SJCRH30 (cell line): ENCODE measurements around the gene MNX1. TPM values are rescaled to one million over a fixed set of nuclear protein-coding genes. Genes with fewer than 3 reads are reported as not detected.
A peak's percentile ranks its signal among the peaks of the same experiment; 100 is the strongest.

Experiments used
- DNase-seq, 2 experiments: peaks; one replicate each; pipeline ENCODE4 v3.0.0-alpha.2; 2015 to 2020
- H3K27ac ChIP-seq: fragments of 250-450 bp; sonication (Bioruptor Pico); 2 replicates; pipeline ENCODE4 v1.5.1; 2020; ENCODE audit warnings: mild to moderate bottlenecking, moderate library complexity
- H3K27me3 ChIP-seq: fragments of 250-450 bp; sonication (Bioruptor Pico); 2 replicates; pipeline ENCODE4 v1.5.1; 2020; ENCODE audit warnings: mild to moderate bottlenecking, moderate library complexity
- H3K36me3 ChIP-seq: fragments of 250-450 bp; sonication (Bioruptor Pico); 2 replicates; pipeline ENCODE4 v1.5.1; 2020; ENCODE audit warnings: mild to moderate bottlenecking, moderate library complexity
- H3K4me1 ChIP-seq: fragments of 250-450 bp; sonication (Bioruptor Pico); 2 replicates; pipeline ENCODE4 v1.5.1; 2020; ENCODE audit warnings: mild to moderate bottlenecking, moderate library complexity
- H3K4me3 ChIP-seq: fragments of 250-450 bp; sonication (Bioruptor Pico); 2 replicates; pipeline ENCODE4 v1.5.1; 2020; ENCODE audit warnings: mild to moderate bottlenecking, moderate library complexity
- H3K9me3 ChIP-seq: fragments of 250-450 bp; sonication (Bioruptor Pico); replicated peaks from 2 replicates; pipeline ENCODE4 v1.5.1; 2020; ENCODE audit warnings: mild to moderate bottlenecking, moderate library complexity
- total RNA-seq: library from RNA; depleted of rRNA; stranded (reverse); fragments of >200 nt; shearing (Covaris generic); gene quantifications from 2 replicates; pipeline ENCODE4 v1.2.3, GENCODE V29; 2014

Gene MNX1
- total RNA-seq, 1 experiment from 2014 or later: 4.4 TPM

GRCh38 chr7:157013602-157014549 lies 3.4 kb upstream of the MNX1 start:
- DNase-seq: no peak
- peaks cover 35% of the 10 kb centered on the region for H3K27me3 ChIP-seq
- no peak overlapping the region for H3K4me3 ChIP-seq
- H3K36me3 ChIP-seq: no peaks in the 10 kb centered on the region
- peaks cover 12% of the 10 kb centered on the region for H3K4me1 ChIP-seq
- no peaks in the 10 kb centered on the region for H3K9me3 ChIP-seq
- H3K27ac ChIP-seq: no peak overlapping the region

- no peak overlapping the region for H3K27ac ChIP-seq
- H3K4me1 ChIP-seq: peaks cover 12% of the 10 kb centered on the region
- H3K36me3 ChIP-seq: no peaks in the 10 kb centered on the region
- H3K4me3 ChIP-seq: no peak overlapping the region
- peaks cover 33% of the 10 kb centered on the region for H3K27me3 ChIP-seq
- no peaks in the 10 kb centered on the region for H3K9me3 ChIP-seq
- DNase-seq: no peak
Measured at GRCh38 chr7:157013101-157013500, 2.6 kb upstream of the MNX1 start.

GRCh38 chr7:157012113-157012547 lies 1.7 kb upstream of the MNX1 start:
- Histone ChIP-seq H3K4me1 (peaks cover 12% of the 10 kb centered on the region), H3K36me3 (no peaks in the 10 kb centered on the region), H3K9me3 (no peaks in the 10 kb centered on the region), H3K27me3 (peaks cover 27% of the 10 kb centered on the region), H3K27ac (no peak overlapping the region), H3K4me3 (no peak overlapping the region)
- DNase-seq: no peak

- peak overlapping the region; percentile 95 for H3K4me3 ChIP-seq
- peaks cover 22% of the 10 kb centered on the region for H3K27me3 ChIP-seq
- peaks cover 7% of the 10 kb centered on the region for H3K4me1 ChIP-seq
- peak in 1 of 2 experiments; percentile 44 for DNase-seq
- no peaks in the 10 kb centered on the region for H3K36me3 ChIP-seq
- H3K9me3 ChIP-seq: no peaks in the 10 kb centered on the region
- no peak overlapping the region for H3K27ac ChIP-seq
Measured at GRCh38 chr7:157011333-157012112, 1.1 kb upstream of the MNX1 start.

- Histone ChIP-seq H3K36me3 (no peaks in the 10 kb centered on the region), H3K27me3 (peaks cover 22% of the 10 kb centered on the region), H3K27ac (peak overlapping the region; percentile 8; the same call in 1 of the 2 replicates), H3K9me3 (no peaks in the 10 kb centered on the region), H3K4me1 (peaks cover 3% of the 10 kb centered on the region), H3K4me3 (peak overlapping the region; percentile 95)
- peak in 1 of 2 experiments; percentile 36 for DNase-seq
Measured at GRCh38 chr7:157009778-157010587, 480 bp downstream of the MNX1 start.

- Histone ChIP-seq H3K9me3 (0 out of 2 replicates have a peak, but pooled peaks cover 2% of the 10 kb centered on the region), H3K27me3 (peaks cover 22% of the 10 kb centered on the region), H3K27ac (no peak overlapping the region), H3K36me3 (no peaks in the 10 kb centered on the region), H3K4me1 (peaks cover 3% of the 10 kb centered on the region), H3K4me3 (peak overlapping the region; percentile 54)
- DNase-seq: no peak
Measured at GRCh38 chr7:157009170-157009777, 1.2 kb downstream of the MNX1 start.

- Histone ChIP-seq H3K27me3 (peaks cover 20% of the 10 kb centered on the region), H3K36me3 (no peaks in the 10 kb centered on the region), H3K4me1 (peaks cover 3% of the 10 kb centered on the region), H3K4me3 (no peak overlapping the region; the same call in 1 of the 2 replicates), H3K27ac (no peak overlapping the region), H3K9me3 (0 out of 2 replicates have a peak, but pooled peaks cover 2% of the 10 kb centered on the region)
- peak in 1 of 2 experiments; percentile 23 for DNase-seq
Measured at GRCh38 chr7:157008206-157009169, 2.0 kb downstream of the MNX1 start.

GRCh38 chr7:157007470-157008066 lies 2.9 kb downstream of the MNX1 start:
- DNase-seq: no peak
- no peak overlapping the region for H3K27ac ChIP-seq

GRCh38 chr7:157006829-157007469 lies 3.5 kb downstream of the MNX1 start:
- Histone ChIP-seq H3K36me3 (no peaks in the 10 kb centered on the region), H3K27ac (no peak overlapping the region), H3K9me3 (0 out of 2 replicates have a peak, but pooled peaks cover 2% of the 10 kb centered on the region), H3K4me3 (no peak overlapping the region), H3K4me1 (peaks cover 3% of the 10 kb centered on the region), H3K27me3 (peaks cover 20% of the 10 kb centered on the region)
- DNase-seq: no peak

More at GRCh38 chr7:157007470-157008066, 2.9 kb downstream of the MNX1 start:
- H3K4me3 ChIP-seq: no peak overlapping the region
- H3K9me3 ChIP-seq: 0 out of 2 replicates have a peak, but pooled peaks cover 2% of the 10 kb centered on the region
- peaks cover 3% of the 10 kb centered on the region for H3K4me1 ChIP-seq
- H3K27me3 ChIP-seq: peaks cover 20% of the 10 kb centered on the region
- no peaks in the 10 kb centered on the region for H3K36me3 ChIP-seq

GRCh38 chr7:157006205-157006747 lies 4.2 kb downstream of the MNX1 start:
- DNase-seq: no peak
- H3K4me3 ChIP-seq: no peak overlapping the region
- peaks cover 13% of the 10 kb centered on the region for H3K27me3 ChIP-seq
- H3K27ac ChIP-seq: no peak overlapping the region
- H3K36me3 ChIP-seq: no peaks in the 10 kb centered on the region
- 0 out of 2 replicates have a peak, but pooled peaks cover 2% of the 10 kb centered on the region for H3K9me3 ChIP-seq
- H3K4me1 ChIP-seq: peaks cover 3% of the 10 kb centered on the region

GRCh38 chr7:157005456-157006204 lies 4.8 kb downstream of the MNX1 start:
- Histone ChIP-seq H3K4me3 (no peak overlapping the region), H3K9me3 (0 out of 2 replicates have a peak, but pooled peaks cover 2% of the 10 kb centered on the region), H3K36me3 (no peaks in the 10 kb centered on the region), H3K4me1 (peaks cover 3% of the 10 kb centered on the region), H3K27ac (no peak overlapping the region), H3K27me3 (peaks cover 11% of the 10 kb centered on the region)
- DNase-seq: no peak
